RPMI7951 (cell line): ENCODE results near the gene ETV4. TPM values are rescaled to one million over a fixed set of nuclear protein-coding genes. Genes with fewer than 3 reads are reported as not detected.

Experiments
- DNase-seq: peaks from one replicate; pipeline ENCODE4 v3.0.0-alpha.2; 2012; ENCODE audit warnings: low read depth
- total RNA-seq: library from RNA; depleted of rRNA; stranded (reverse); fragments of >200 nt; shearing (Covaris generic); gene quantifications from 2 replicates; pipeline ENCODE4 v1.2.3, GENCODE V29; 2014

The ETV4 gene
- total RNA-seq, 1 experiment from 2014 or later = 44.2 TPM

- no peak for DNase-seq
These were observed 27.6 kb upstream of the ETV4 start for GRCh38 chr17:43573579-43574321.

- DNase-seq = peak; percentile 71
These were observed 26.3 kb upstream of the ETV4 start for GRCh38 chr17:43572368-43572980.

- peak; percentile 88 for DNase-seq
These were observed 24.4 kb upstream of the ETV4 start for GRCh38 chr17:43570518-43570928.

DNA sequence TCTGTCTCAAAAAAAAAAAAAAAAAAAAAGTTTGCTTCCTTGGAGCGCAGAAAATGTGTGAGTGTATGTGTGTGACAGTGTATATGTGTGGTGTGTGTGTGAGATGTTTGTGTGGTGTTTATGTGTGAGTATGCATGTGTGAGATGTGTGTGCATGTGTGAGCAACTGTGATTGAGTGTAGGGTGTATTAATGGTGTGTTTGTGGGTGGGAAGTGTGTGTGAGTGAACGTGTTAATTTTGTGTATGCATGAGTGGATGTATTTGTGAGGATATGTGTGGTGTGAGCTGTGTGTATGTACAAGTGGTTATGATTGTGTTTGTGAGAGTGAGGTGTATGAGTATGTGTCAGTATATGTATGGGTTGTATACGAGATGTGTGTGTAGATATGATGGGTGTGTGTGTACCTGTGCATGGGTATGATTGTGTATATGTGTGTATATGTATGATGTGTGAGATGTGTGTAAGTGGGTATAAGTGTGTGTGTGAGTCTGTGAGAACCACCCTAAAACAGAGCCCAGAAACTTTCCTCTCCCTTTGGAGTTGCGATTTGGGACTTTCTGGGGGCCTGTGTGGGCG lies 22.5 kb upstream of the ETV4 start:
- no peak for DNase-seq

- no peak for DNase-seq
These were observed 17.8 kb upstream of the ETV4 start for GRCh38 chr17:43563600-43564594.

DNA sequence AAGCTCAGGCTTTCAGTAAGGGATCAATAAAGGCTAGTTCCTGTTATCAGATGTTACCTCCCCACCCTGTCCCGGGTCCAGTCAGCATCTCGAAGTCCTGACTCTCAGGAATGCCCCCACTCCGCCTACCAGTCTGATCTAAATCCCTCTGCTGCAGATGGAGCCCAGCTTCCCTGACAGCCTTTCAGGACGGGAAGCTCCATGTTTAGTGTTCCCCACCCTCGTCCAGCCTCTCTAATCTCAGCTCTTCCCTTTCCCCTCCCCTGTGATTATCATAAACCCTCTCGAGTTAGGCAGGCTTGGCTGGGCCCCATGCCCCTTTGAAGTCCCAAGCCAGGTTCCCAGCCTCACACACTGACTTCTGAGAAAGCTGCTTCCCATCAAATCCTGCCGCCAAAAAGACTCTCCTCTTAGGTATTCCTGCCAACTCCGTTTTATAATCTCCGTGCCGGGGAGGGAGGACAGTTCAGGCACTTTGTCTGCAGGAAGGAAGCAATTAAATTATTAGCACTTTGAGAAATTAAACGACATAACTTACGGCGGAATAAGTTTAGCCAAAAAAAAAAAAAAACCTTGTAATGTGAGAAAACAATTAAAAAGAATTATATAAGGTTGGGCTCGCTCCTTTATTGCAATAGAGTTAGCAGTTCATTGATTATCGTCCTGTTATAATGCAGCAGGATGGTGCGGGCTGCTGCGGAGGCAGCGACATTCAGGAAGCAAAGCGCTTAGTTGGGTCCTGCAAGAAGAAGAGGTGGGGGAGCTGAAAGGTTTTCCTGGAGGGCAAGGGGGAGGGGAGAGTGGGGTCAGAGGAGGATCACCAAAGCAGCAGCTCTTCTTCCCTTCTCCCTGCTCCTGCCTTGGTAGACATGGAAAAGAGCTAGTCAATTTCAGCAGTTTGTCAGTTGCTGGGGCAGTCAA lies 16.8 kb upstream of the ETV4 start:
- DNase-seq = no peak

- DNase-seq = no peak
These were observed 14.6 kb upstream of the ETV4 start for GRCh38 chr17:43560461-43561427.

GRCh38 chr17:43559161-43559816 lies 13.1 kb upstream of the ETV4 start:
- DNase-seq = peak; percentile 37

- DNase-seq = no peak
These were observed 12.6 kb upstream of the ETV4 start for GRCh38 chr17:43558805-43559160.

DNA sequence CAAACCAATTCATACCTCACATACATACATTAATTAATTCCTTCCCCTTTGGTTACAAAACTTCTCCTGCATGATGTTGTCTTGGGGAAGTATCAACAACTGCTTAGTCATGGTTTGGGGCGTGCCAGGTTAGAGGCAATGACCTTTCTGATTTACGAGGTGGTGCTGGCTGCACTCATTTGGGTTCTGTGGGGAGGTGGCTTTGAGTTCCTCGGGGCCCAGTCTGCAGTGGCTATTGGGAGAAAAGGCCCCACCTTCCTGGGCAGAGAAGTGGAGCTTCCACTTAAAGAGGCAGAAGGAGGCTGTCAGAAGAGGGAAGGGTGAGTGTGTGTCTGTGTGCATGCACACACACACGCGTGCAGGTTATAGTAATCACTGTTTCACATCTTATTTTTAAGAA lies 10.2 kb upstream of the ETV4 start:
- DNase-seq = peak; percentile 76

DNA sequence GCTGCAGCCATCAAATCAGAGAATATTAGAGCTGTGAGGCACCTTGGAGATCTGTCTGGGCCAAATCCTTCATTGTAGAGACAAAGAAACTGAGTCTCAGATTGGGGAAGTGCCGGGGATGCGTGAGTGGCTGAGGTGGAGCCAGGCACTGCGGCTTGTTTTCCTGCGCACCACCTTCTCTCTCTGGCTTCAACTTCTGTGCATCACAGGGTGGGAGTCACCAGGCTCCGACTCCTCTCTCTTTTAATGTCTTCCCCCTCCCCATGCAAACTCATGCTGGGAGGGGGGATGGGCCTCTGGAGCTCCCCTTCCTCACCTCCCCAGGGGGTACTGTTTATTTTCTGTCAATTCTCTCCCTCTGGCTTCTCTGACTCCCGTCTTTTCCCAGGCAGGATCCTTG lies 8.7 kb upstream of the ETV4 start:
- DNase-seq = no peak

DNA sequence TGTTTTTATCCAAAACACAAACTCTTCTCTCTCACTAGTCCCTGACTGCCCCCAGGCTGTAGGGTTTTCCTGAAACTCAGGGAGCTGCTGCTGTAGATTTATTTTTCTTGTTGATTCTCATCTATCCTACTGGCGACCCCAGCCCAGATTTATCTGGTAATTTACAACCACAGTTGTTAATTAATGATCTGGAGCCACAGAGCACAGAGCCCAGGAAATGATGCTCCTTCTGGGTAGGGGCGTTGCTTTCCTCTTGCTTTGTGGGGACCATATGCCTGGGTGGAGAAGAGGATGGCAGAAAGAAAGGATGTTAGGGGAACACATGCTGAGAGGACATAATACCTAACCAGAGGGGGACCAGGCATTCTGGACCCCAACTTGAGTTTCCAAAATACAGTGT lies 7.4 kb upstream of the ETV4 start:
- DNase-seq = no peak

GRCh38 chr17:43552229-43552837 lies 6.2 kb upstream of the ETV4 start:
- no peak for DNase-seq

- no peak for DNase-seq
These were observed 4.6 kb upstream of the ETV4 start for GRCh38 chr17:43550754-43551153.

- DNase-seq = no peak
These were observed 3.4 kb upstream of the ETV4 start for GRCh38 chr17:43549496-43549895.

- DNase-seq = no peak
These were observed 2.7 kb upstream of the ETV4 start for GRCh38 chr17:43548689-43549379.

- DNase-seq = no peak
These were observed 1.6 kb upstream of the ETV4 start for GRCh38 chr17:43547659-43548256.

- DNase-seq = no peak
These were observed 1.0 kb upstream of the ETV4 start for GRCh38 chr17:43547189-43547550.
